Endothelial cell of umbilical vein (primary cell): ENCODE results near the gene MORC2.

ENCODE experiments used
- CTCF ChIP-seq, 2 donors: IDR thresholded peaks; 1 replicate in 1 of 2; 2 replicates in 1 of 2; pipeline ENCODE4 v1.5.1; 2011; ENCODE audit warnings: low read length in 2 of 2, mild to moderate bottlenecking in 2 of 2, moderate library complexity in 2 of 2, control low read depth in 1 of 2, inconsistent platforms in 1 of 2, low read depth in 1 of 2; ENCODE audit not compliant: insufficient read depth in 1 of 2; ENCODE audit errors: extremely low read depth in 1 of 2
- EZH2 ChIP-seq: IDR thresholded peaks from 2 replicates; pipeline ENCODE4 v1.6.1; 2012; ENCODE audit warnings: borderline replicate concordance, low read depth, mild to moderate bottlenecking, moderate library complexity, low read length, inconsistent platforms; ENCODE audit not compliant: severe bottlenecking

DNA sequence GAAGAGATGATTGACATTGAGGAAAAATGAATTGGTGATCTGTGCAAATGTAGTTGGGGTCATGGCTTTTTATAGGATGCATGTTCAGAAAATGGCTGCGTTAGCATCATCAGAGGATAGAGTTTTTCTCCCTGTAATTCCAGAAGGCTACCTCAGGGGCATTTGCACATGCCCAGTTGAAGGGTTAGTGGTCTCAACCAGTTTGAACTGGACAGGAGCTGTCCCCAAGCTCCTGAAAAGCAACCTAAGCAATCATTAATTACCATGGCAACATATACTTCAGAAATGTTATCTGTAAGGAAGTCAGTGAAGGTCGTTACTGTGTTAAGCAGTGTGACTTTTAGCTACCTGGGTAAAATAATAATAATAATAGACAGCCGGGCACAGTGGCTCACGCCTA, 29.8 kb upstream of the MORC2 start:
- no peak for TF ChIP-seq CTCF (IDR thresholded peaks at IDR 0.05; ENCODE audit: extremely low read depth in 1 of 2, insufficient read depth in 1 of 2, low read depth in 1 of 2, low read length in 2 of 2)
- no peak for TF ChIP-seq EZH2
